T-helper 1 cell (primary cell): ENCODE results near the gene CASP10.
A peak's percentile ranks its signal among the peaks of the same experiment; 100 is the strongest.
"Not testable (repeated sequence)": the region's sequence is repeated elsewhere in the genome, so short reads cannot be mapped to it uniquely, and the experiment has no call there.

ENCODE experiments used
- DNase-seq, 5 donors: peaks; one replicate each; pipeline ENCODE4 v3.0.0-alpha.2; 2012 to 2020

Gene CASP10

DNA sequence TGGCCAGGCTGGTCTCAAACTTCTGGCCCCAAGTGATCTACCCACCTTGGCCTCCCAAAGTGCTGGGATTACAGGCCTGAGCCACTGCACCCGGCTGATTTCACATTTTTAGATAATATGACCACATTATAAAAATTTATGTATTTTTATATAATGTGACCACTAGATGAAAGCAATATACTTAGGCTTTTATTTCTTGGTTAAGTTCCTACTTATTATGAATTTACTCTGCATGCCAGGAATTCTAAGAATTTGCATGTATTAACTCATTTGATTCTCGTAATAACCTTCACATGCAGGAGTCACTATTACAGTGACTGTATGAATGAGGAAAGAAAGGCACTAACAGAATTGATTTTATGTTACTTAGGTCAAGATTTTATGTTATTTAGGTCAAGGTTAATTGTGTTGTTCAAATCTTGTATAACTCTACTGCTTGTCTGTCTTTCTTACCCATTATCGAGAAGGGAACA, 51.8 kb downstream of the CASP10 start:
- no peak for DNase-seq

DNA sequence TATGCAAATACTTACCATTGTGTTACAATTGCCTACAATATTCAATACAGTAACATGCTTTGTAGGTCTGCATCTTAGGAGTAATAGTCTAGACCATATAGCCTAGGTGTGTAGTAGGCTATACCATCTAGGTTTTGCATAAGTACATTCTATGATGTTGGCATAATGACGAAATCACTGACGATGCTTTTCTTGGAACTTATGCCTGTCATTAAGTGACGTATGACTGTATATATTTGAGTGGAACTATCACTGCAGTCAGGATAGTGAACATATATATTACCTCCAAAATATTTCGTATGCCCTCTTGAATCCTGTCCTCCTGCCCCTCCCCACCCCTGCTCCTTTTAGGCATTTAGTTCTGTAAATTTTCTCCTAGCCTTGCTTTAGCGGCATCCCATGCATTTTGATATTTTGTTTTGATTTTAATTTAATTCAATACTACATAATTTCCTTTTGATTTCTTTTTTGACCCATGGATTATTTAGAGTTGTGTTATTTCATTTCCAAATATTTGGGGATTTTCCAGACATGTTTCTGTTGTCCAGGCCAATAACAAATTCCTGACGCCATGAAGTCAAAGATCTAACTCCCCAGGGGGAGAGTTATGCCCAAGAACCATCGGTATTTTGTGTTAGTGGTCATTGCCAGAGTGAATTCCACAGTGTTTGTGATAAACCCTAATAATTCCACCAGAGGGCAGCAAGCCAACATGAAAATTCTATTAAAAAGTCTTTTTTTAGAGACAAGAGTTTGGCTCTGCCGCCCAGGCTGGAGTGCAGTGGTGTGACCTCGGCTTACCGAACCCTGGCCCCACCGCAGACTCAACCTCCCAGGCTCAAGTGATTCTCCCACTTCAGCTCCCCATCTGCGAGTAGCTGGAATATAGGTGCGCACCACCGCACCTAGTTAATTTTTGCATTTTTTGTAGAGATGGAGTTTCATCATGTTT, 53.2 kb downstream of the CASP10 start:
- peak in 4 of 5 donors; percentile 25 to 86 (median 46) for DNase-seq

DNA sequence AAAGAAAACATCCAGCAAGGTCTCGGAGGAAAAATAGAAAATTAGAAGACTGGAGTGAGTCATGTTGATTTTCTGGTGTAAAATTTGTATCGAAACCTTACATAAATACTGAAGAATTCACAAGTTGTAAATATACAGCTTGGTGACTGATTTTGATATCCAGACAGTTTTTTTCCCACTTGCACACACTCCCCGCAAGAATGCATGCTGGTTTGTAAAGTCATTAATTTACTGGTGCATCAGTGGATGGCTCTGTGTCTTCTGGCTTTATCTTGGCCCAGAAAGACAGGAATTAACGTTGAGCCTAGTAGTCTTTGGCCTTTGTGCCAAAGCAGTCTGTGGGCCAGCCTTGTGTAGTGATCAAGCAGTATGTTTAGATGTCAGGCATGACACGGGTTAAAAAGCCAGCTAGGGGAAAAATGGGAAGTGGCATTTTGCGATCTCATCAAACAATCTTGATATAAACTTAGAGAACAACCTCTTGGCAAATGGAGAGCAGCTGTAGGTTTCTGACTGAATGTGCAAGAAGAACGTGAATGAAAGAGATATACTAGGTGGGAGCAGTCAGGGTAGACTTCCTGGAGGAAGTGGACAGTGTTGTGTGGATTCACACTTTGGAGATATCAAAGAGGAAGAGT, 54.7 kb downstream of the CASP10 start:
- no peak for DNase-seq

DNA sequence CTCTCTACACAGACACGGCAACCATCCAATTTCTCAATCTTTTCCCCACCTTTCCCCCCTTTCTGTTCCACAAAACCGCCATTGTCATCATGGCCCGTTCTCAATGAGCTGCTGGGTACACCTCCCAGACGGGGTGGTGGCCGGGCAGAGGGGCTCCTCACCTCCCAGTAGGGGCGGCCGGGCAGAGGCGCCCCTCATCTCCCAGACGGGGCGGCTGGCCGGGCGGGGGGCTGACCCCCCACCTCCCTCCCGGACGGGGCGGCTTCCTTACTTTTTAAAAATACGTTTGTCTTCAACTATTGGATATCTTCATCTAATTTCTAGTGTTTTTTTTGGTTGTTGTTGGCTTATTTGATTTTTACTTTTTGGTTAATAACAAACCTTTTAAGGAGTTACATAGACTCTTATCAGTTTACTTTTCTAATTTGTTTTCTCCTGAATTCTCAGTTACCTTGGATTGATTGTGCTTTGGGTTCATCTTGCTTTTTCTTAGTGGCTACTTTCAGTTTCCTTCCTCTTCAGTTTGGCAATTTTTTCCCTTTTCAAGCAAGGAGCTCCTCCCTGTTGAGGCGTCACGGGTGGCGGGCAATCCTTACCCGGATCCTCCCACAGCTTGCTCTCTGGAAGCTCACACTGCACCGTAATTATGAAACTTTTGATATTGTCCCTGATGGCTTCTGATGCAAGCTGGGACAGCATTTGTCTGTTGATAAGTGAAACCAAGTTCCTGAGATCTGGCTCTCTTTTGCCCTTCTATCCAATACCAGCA, 56.4 kb downstream of the CASP10 start:
- not testable (repeated sequence) for DNase-seq

DNA sequence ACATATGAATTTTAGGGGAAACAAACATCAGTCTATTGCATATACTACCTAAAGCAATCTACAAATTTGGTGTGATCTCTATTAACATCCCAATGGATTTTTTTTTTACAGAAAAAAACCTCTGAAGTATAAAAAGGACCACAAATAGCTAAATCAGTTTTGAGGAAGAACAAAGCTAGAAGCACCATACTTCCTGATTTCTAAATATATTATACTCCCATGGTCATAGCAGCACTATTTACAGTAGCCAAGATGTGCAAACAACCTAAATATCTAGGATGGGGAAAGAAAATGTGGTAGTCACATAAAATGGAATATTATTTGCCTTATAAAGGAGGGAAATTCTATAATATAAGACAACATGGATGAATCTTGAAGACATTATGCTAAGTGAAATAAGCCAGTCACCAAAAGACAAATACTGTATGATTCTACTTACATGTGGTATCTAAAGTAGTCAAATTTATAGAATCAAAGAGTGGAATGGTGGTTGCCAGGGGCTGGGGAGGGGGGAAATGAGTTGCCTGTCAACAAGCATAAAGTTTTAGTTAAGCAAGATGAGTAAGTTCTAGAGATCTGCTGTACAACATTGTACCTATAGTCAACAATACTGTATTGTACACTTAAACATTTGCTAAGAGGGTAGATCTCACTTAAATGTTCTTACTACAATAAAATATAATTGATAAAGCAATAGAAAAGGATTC, 59.8 kb downstream of the CASP10 start:
- DNase-seq: no peak

DNA sequence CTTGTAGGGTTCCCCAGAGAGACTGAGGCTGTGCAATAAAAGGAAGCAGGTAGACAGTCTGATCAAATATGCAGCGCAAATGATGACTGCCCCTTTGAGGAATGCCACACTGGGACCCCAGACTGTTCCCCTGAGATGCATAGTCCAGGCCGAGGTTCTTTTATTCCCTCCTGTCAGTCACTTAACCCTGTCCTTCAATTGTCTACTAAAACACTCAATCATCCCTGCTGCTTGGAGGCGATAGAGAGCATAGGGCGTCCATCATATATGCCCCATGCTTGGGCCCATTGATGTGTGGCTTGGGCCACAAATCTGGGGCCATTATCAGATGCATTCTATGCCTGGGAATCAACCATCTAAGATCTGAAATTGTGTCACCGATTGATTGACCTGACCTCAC, 61.9 kb downstream of the CASP10 start:
- no peak for DNase-seq

DNA sequence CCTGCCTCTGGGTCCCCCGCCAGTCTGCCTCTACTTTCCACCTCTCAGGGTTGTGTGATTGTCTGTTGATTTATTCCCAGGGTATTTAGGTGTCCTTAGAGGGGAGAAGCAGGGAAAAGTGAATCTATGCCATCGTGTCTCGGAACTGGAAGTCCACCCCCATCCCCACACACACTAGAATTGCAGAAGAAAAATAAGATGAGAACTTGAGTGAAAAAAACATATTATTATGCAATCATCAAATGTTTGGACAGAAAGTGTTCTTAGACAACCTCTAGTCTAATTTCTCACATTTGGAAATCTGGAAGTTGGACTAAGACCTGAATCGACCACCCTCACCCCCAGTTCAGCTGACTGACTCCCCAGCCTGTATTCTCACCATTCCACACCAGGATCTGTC, 63.3 kb downstream of the CASP10 start:
- DNase-seq: no peak

DNA sequence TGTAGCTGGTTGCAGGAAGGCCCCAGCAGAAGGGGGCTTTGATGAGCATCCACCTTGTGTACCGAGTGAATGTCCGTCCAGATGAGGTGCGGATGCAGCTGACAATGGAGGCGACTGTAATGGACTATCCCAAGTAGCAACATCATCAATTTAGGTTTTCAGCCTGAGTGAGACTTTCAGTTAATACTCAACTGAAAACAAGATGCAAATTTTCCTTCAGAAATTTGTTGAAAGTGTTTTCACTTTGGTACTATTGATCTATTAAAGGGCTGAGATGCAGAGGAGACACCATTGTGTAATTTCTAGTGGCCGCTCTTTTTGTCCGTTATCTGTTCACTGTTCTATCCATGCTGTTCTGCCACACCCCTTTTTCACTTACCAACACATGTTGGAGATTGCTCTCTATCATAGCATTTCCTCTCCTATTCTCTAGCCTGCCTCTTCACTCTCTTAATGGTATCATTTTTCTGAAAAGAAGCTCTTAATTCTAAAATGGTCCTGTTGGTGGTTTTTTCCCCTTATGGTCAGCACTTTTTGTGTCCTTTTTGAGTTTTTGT, 65.4 kb downstream of the CASP10 start:
- DNase-seq: no peak

DNA sequence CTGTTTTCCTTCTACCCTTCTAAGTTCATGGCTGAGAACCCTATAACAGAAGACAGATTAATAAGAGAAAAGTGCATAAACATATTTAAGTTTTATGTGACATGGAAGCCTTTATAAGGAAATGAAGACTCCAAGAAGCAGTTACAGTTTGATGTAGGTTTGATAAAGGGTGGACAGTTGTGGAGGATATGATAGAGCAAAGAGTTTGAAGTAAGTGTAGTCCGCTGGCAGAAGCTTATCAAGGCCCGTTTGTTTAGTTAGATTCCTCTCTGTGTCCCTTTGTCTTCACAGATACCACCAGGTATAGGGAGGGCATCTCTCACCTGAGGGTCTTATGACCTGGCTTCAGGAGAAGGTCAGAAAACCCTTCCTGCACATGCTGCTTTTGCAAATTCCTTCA, 66.9 kb downstream of the CASP10 start:
- DNase-seq: no peak

DNA sequence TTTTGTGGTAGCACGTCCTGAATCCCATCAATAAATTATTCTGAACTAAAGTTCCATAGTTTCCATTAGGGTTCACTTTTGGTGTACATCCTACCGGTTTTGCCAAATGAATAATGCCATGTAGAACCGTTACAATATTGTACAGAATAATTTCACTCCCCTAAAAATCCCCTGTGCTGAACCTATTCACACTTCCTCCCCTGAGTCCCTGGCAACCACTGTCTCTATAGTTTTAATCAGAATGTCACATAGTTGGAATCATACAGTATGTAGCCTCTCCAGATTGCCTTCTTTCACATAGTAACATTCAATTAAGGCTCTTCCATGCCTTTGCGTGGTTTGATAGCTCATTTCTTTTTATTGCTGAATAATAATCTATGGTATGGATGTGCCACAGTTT, 67.8 kb downstream of the CASP10 start:
- no peak for DNase-seq

DNA sequence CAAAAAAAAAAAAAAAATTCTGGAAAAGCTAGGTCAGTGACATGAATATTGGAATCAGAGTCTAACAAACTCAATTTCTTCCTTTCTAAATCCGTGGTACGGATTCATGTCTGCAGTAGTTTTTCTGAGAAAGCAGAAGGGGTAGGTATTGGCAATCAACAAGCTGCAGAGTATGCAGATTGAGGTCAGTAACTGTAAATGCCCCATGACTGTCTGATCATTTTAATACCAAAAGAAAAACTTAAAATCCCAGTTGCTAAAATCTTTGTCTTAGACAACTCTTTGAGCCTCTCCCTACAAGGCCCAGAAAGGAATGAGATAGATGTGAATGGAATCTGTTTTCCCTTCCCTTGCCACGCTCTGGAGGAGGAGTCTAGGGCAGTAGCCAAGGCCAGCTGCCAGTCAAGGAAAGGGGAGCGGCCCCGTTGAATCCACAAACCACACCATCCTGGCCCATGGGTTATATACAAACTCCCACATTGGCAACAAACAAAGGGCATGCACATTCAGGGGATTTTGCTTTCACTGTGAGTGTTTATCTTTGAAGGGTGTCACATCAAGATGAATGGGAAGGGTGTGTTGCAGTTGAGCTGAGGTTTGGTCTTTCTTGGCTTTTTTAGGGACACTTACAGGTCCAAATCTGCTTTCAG, 71.3 kb downstream of the CASP10 start:
- peak in 1 of 5 donors; percentile 56 for DNase-seq

DNA sequence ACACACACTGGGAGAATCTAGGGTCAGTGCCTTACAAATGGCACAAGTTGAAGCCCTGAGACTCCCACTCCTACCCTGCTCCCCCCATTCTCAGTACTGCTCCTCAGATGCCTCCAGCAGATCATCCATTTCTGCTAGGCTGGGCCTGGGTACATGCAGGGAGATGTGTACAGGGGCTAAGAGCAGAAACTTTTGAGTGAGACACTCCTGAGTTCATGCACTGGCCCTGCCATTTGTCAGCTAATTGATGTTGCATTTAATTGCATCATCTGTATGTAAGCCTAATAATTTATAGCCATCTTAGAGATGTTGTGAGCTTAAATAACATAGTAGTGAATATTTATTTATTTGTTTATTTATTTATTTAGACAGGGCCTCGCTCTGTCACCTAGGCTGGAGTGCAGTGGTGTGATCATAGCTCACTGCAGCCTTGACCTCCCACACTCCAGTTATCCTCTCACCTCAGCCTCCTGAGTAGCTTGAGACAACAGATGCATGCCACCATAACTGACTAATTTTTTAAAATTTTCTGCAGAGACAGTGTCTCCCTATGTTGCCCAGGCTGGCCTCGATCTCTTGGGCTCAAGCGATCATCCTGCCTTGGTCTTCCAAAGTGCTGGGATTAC, 72.6 kb downstream of the CASP10 start:
- no peak for DNase-seq

DNA sequence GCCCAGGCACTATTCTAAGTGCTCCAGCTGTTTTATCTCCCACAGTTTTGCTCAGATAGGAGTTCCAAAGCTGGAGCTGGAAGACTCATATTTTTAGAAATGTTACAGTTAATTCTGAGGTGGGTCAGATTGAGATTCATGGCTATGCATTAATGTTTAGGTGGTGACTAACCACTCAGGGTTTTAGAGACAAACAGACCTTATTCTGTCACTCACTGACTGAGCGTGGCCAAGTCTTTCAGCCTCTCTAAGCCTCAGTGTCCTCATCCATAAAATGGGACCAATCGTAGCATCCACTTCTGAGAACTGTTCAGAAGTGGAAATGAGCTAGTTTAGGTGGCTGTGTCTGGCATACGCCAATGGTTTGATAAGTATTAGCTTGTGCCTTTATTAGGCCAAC, 73.1 kb downstream of the CASP10 start:
- no peak for DNase-seq

DNA sequence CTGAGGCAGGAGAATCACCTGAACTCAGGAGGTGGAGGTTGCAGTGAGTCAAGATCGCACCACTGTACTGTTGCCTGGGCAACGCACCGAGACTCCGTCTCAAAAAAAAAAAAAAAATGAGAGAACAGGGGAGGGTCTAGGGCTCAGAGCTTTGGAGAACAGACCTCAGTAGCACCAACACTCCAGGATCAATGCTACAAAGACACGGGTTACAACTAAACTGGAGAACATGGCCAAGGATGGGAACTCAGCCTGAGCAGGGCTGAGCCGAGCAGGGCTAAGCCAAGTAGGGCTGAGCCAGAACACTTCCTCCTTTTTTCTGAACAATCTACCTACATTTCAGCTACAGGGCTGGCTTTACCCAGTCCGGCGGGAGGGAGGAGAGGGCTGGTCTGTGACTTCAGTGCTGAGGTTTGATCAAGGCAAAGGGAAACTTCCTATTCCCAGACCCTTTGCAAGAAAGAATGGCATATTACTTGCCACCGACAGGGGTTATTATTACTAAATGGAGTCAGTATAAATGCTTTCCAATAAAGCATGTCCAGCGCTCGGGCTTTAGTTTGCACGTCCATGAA, 74.5 kb downstream of the CASP10 start:
- peak in 4 of 5 donors; percentile 43 to 71 (median 49) for DNase-seq

DNA sequence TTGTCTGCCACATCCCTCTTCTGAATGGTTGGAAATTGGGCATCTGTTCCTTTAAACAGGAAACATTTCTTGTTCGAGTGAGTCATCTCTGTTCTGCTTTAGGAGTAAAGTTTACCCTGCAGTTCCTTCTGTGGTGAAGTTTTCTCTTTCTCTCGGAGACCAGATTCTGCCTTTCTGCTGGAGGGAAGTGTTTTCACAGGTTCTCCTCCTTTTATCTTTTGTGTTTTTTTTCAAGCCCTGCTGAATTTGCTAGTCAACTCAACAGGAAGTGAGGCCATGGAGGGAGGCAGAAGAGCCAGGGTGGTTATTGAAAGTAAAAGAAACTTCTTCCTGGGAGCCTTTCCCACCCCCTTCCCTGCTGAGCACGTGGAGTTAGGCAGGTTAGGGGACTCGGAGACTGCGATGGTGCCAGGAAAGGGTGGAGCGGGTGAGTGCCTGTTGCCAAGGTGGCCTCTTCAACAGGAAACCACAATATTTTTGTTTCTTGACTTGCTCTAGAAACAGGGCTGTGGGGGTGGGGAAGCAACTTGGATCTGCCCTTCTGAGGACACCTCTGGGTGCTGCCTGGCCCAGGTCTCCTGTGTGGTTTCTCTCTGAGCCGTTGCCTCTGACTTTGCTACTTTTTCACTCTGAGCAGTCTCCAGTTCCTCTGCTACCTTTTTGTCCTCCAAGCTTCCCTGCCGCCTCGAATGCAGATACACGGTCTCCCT, 75.2 kb downstream of the CASP10 start:
- peak; percentile 81 to 98 (median 89) for DNase-seq

DNA sequence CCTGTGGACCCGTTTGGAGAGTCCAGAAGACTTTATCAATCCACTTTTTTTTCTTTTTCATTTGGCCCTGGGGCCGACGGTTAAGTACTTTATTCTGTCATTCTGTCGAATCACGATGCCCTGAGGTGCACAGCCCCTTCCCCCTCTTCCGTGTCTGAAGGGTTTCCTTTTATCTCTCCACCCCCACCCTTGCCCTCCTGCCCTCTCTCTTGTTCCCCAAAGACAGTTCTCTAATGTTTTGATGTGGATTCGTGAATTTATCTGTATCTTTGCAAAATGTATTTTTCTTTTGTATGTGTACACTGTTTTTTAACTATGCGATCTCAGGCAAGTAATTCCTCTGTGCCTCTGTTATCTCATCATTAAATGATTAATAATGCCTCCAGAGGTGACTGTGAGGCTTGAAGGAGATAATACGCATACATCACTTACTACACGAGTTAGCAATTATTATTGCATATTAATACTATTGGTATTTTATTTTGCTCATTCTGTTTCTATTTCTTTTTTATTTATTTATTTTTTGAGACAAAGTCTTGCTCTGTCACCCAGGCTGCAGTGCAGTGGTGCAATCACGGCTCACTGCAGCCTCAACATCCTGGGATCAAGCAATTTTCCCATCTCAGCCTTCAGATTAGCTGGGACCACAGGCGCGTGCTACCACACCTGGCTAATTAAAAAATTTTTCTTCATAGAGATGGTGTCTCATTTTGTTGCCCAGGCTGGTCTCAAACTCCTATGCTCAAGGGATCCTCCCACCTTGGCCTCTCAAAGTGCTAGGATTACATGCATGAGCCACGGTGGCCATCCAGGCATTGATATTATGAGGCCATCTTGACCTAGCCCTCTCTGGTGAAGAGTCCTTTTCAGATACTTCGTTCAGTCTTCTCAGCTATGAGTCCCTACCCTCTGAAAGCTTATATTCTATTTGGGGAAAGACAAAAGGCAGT, 76.0 kb downstream of the CASP10 start:
- peak in 1 of 5 donors; percentile 28 for DNase-seq

DNA sequence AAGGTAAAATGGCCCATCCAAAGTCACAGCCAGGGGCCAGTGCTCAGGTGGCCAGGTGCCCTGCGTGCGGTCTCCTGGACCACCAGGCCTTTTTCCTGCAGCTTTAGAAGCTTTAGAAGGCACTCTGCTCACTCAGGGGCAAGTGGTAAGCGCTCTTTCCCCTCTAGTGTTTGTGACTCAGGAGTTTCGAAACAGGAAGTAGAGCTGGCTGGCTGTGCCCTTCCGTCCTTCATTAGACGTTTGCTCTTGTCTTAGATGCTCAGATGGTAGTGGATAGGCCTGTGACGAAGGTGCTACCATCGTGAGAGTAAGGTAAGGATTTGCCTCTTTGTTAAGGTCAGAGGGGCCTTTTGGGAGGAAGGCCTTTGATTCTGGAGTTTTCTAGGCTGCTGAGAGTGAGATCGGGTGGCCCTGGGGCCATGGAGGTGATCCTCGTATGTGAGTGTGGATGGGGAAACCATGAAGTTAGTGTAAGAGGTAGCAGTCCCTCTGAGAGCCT, 77.4 kb downstream of the CASP10 start, which contains the start of gene CASP8:
CASP8 (plus strand) TSS at position 235 of the 499 bp plus-strand sequence. CDS start 5,951 bp downstream, outside the sequence.
- DNase-seq: peak; percentile 19 to 91 (median 55)

DNA sequence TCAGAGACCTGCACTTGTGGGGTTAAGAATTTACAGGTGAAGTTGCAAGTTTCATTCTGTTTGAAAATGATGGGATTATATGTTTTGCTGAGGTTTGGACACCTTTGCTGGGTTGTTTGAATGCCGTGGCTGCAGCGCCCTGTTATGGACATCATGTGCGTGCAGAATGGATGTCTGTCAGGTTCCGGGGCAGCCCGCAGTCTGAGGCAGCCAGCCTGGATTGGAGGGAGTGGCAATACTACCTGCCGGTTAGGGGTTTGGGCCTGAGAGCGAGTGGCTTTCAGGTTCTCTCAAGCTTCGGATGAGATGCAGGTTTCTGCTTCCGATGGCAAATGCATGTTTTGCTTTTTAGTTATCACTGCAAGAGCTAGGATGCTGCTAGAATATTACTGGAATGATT, 78.5 kb downstream of the CASP10 start:
- peak; percentile 23 to 83 (median 46) for DNase-seq
